Muscle layer of duodenum (tissue), 2 donors: ENCODE results near the gene OR10G3.
"Not testable (repeated sequence)": the region's sequence is repeated elsewhere in the genome, so short reads cannot be mapped to it uniquely, and the experiment has no call there.

ENCODE experiments used
- H3K27ac ChIP-seq: one replicate; pipeline ENCODE4 v1.7.0; 2013; ENCODE audit warnings: mild to moderate bottlenecking, low read length
- H3K27me3 ChIP-seq: one replicate; pipeline ENCODE4 v1.7.0; 2013; ENCODE audit warnings: low read depth, mild to moderate bottlenecking, control low read depth, low read length
- H3K36me3 ChIP-seq, 2 donors: one replicate each; pipeline ENCODE4 v1.7.0; 2013; ENCODE audit warnings: low read length in 2 of 2, control low read depth in 1 of 2, mild to moderate bottlenecking in 1 of 2; ENCODE audit not compliant: insufficient read depth in 2 of 2, control insufficient read depth in 1 of 2
- H3K4me1 ChIP-seq, 2 donors: one replicate each; pipeline ENCODE4 v1.7.0; 2013; ENCODE audit warnings: low read length in 2 of 2, mild to moderate bottlenecking in 2 of 2, control low read depth in 1 of 2, moderate library complexity in 1 of 2; ENCODE audit not compliant: insufficient read depth in 2 of 2, control insufficient read depth in 1 of 2
- H3K4me3 ChIP-seq, 2 donors: one replicate each; pipeline ENCODE4 v1.7.0; 2013; ENCODE audit warnings: low read length in 2 of 2, low read depth in 1 of 2, mild to moderate bottlenecking in 1 of 2
- H3K9me3 ChIP-seq, 2 donors: one replicate each; pipeline ENCODE4 v1.7.0; 2013; ENCODE audit warnings: low read length in 2 of 2, control low read depth in 1 of 2, mild to moderate bottlenecking in 1 of 2; ENCODE audit not compliant: control insufficient read depth in 1 of 2
- donor health status: healthy.

OR10G3 gene

GRCh38 chr14:21556378-21557083 lies 23.3 kb downstream of the OR10G3 start:
- no peaks in the 10 kb centered on the region for H3K36me3 ChIP-seq
- H3K27ac ChIP-seq, result no peak overlapping the region
- no peaks in the 10 kb centered on the region for H3K27me3 ChIP-seq
- peak overlapping the region in 1 of 2 donors; percentile 39 for H3K4me3 ChIP-seq
- no peaks in the 10 kb centered on the region for H3K9me3 ChIP-seq
- peaks cover 0 to 6% of the 10 kb centered on the region in 2 donors for H3K4me1 ChIP-seq

DNA sequence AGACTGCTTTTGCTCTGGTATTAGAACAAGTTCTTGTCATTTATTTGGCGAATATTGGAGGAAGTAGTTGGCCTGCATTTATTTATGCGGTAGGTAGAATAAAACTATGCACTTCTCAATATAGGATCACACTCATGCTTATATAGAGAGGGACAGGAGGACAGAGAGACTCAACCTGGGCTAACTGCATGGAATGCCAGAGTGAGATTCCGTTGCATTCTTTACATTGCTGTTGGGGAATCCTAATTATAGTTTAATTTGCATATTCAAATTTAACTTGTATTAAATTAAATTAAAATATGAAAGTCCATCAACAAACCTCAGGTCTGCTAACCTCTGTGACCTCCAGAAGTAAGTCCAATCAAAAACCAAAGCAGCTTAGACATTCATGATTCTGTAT lies 26.6 kb downstream of the OR10G3 start:
- Histone ChIP-seq H3K27me3 (no peaks in the 10 kb centered on the region), H3K4me1 (peaks cover 0 to 6% of the 10 kb centered on the region in 2 donors), H3K9me3 (no peaks in the 10 kb centered on the region), H3K27ac (no peak overlapping the region), H3K36me3 (no peaks in the 10 kb centered on the region), H3K4me3 (no peak overlapping the region)

DNA sequence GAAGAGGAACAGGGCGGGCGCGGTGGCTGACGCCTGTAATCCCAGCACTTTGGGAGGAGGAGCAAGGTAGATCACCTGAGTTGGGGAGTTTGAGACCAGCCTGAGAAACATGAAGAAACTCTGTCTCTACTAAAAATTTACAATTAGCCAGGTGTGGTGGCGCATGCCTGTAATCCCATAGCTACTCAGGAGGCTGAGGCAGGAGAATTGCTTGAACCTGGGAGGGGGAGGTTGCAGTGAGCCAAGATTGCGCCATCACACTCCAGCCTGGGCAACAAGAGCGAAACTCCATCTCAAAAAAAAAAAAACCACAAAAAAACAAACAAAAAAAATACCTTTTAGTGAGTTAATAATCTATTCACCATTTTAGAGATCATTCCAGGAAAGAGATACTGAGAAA lies 35.3 kb downstream of the OR10G3 start:
- H3K27ac ChIP-seq, H3K4me3 ChIP-seq, H3K9me3 ChIP-seq, H3K27me3 ChIP-seq, H3K36me3 ChIP-seq: not testable (repeated sequence)
- H3K4me1 ChIP-seq, result peaks cover 0 to 11% of the 10 kb centered on the region in 2 donors

- H3K4me1 ChIP-seq, result peaks cover 0 to 11% of the 10 kb centered on the region in 2 donors
- no peaks in the 10 kb centered on the region for H3K36me3 ChIP-seq
- no peaks in the 10 kb centered on the region for H3K9me3 ChIP-seq
- H3K27ac ChIP-seq, result no peak overlapping the region
- H3K27me3 ChIP-seq, result no peaks in the 10 kb centered on the region
- H3K4me3 ChIP-seq, result no peak overlapping the region
Observed at GRCh38 chr14:21543963-21544362, 35.9 kb downstream of the OR10G3 start.

GRCh38 chr14:21543521-21543960 lies 36.3 kb downstream of the OR10G3 start:
- peaks cover 0 to 11% of the 10 kb centered on the region in 2 donors for H3K4me1 ChIP-seq
- no peak overlapping the region for H3K4me3 ChIP-seq
- H3K27ac ChIP-seq, result no peak overlapping the region
- H3K36me3 ChIP-seq, result no peaks in the 10 kb centered on the region
- H3K27me3 ChIP-seq, result no peaks in the 10 kb centered on the region
- no peaks in the 10 kb centered on the region for H3K9me3 ChIP-seq

DNA sequence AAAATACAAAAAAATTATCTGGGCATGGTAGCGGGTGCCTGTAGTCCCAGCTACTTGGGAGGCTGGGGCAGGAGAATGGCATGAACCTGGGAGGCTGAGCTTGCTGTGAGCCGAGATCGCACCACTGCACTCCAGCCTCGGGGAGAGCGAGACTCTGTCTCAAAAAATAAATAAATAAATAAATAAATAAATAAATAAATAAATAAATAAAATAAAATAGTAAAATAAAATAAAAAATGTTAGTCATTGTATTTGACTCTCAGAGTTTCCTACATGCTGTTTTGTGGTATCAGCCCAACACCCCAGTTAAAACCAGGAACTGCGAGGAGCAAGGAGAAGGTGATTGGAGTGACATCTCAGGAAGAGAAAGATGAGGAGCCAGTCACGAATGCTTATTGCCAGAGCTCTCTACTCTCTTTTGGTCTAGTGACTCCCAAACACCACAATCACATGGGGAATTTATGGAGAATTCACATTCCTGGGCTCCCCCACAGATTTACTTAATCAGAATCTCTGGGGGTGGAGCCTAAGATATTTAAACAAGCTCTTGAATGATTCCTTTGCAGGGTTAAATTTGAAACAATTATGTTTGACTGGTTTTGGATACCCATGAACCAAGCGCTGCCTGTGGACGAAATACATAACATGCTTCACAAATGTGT lies 38.3 kb downstream of the OR10G3 start:
- peaks cover 0 to 11% of the 10 kb centered on the region in 2 donors for H3K4me1 ChIP-seq
- no peaks in the 10 kb centered on the region for H3K36me3 ChIP-seq

GRCh38 chr14:21539189-21539940 lies 40.5 kb downstream of the OR10G3 start:
- no peak overlapping the region for H3K27ac ChIP-seq
- H3K36me3 ChIP-seq, result no peaks in the 10 kb centered on the region
- peaks cover 0 to 11% of the 10 kb centered on the region in 2 donors for H3K4me1 ChIP-seq
- no peaks in the 10 kb centered on the region for H3K9me3 ChIP-seq
- H3K27me3 ChIP-seq, result peaks cover 6% of the 10 kb centered on the region
- no peak overlapping the region for H3K4me3 ChIP-seq

More for the DNA sequence above, 38.3 kb downstream of the OR10G3 start:
- no peaks in the 10 kb centered on the region for H3K9me3 ChIP-seq
- H3K27me3 ChIP-seq, result peaks cover 2% of the 10 kb centered on the region
- no peak overlapping the region for H3K27ac ChIP-seq
- H3K4me3 ChIP-seq, result no peak overlapping the region

DNA sequence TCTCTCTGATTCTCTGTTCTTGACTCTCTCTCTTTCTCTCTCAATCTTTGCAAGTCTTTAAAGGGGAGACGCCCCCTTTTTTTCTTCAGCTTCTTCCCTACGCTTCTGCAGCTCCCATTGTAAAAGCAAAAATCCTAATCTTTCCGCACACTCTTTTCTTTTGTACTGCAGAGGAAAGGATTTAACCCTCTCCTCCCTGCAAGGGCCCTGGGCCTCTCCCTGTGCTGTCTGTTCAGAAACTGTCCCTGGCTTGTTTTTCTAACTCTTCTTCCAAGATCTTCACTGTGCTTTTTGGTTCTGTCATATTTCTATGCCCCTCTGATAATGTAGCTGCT lies 42.8 kb downstream of the OR10G3 start:
- Histone ChIP-seq H3K27ac (no peak overlapping the region), H3K27me3 (peaks cover 6% of the 10 kb centered on the region), H3K36me3 (no peaks in the 10 kb centered on the region), H3K4me1 (no peaks in the 10 kb centered on the region), H3K9me3 (no peaks in the 10 kb centered on the region), H3K4me3 (peak overlapping the region; percentile 63 to 75)

DNA sequence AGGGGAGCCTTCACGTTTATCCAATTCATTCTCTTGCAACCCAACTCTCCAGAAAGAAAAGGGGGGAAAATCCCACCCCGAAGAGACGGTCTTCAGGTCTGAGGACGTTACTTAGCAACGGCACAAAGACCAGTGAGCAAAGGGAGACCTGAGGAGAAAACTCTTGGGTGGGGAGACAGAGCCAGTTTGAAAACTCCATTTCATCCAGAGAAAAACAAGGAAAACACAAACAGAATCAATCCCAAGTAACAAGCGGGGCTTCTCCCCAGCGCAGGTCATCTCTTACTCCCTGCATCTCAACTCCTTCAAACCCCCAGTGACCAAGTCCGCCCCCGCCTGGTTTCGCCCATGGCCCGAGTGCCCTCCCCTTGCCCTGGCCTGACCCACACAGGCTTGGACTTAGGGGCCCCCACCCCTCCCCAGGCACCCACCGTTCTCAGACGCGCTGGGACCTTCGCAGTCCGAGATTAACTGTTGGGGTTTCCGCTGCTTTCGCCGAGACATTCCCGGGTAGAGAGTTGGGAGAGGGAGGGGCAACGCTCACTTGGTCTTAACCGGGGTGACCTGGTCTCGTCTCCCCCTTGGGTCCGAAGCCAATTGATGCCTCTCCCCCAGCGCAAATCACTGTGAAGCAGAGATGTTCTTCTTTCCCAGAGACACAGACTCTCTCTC lies 43.3 kb downstream of the OR10G3 start:
- peak overlapping the region; percentile 2 for H3K27ac ChIP-seq
- no peaks in the 10 kb centered on the region for H3K36me3 ChIP-seq
- H3K4me1 ChIP-seq, result no peaks in the 10 kb centered on the region
- peak overlapping the region; percentile 63 to 75 for H3K4me3 ChIP-seq
- no peaks in the 10 kb centered on the region for H3K9me3 ChIP-seq
- H3K27me3 ChIP-seq, result peaks cover 6% of the 10 kb centered on the region

GRCh38 chr14:21535545-21536417 lies 44.1 kb downstream of the OR10G3 start:
- Histone ChIP-seq H3K27ac (peak overlapping the region; percentile 2), H3K27me3 (peaks cover 6% of the 10 kb centered on the region), H3K36me3 (no peaks in the 10 kb centered on the region), H3K9me3 (no peaks in the 10 kb centered on the region), H3K4me3 (peak overlapping the region; percentile 63 to 75), H3K4me1 (no peaks in the 10 kb centered on the region)
